Kidney (tissue), 14 donors: ENCODE results near the gene CAMTA1. TPM values are rescaled to one million over a fixed set of nuclear protein-coding genes. Genes with fewer than 3 reads are reported as not detected.

Experiments
- DNase-seq, 5 donors: peaks; one replicate each; pipeline ENCODE4 v3.0.0-alpha.2; 2013 to 2020
- FAIRE-seq: peaks from 2 replicates; lab custom pipeline; 2012; peaks lifted over from hg19 to GRCh38; lab: Jason Lieb, UNC
- H3K27ac ChIP-seq, 2 donors: one replicate each; pipeline ENCODE4 v1.7.0; 2013; ENCODE audit warnings: low read depth in 2 of 2, low read length in 2 of 2, inconsistent platforms in 1 of 2
- H3K27me3 ChIP-seq: one replicate; pipeline ENCODE4 v1.7.1; 2013; ENCODE audit warnings: low read length, inconsistent platforms; ENCODE audit not compliant: control insufficient read depth, insufficient read depth
- H3K36me3 ChIP-seq, 3 donors: one replicate each; pipeline versions ENCODE4 v1.7.0 to v1.7.1; 2013; ENCODE audit warnings: low read length in 3 of 3, control low read depth in 1 of 3, inconsistent platforms in 1 of 3; ENCODE audit not compliant: insufficient read depth in 3 of 3, control insufficient read depth in 2 of 3
- H3K4me1 ChIP-seq, 3 donors: one replicate each; pipeline versions ENCODE4 v1.7.0 to v1.7.1; 2013; ENCODE audit warnings: low read length in 3 of 3, inconsistent platforms in 1 of 3, low read depth in 1 of 3; ENCODE audit not compliant: control insufficient read depth in 2 of 3, insufficient read depth in 2 of 3
- H3K4me3 ChIP-seq, 3 donors: one replicate each; pipeline versions ENCODE4 v1.7.0 to v1.8.1; 2013; ENCODE audit warnings: low read length in 3 of 3, control low read depth in 1 of 3, inconsistent platforms in 1 of 3
- H3K9ac ChIP-seq, 3 donors: one replicate each; pipeline versions ENCODE4 v1.7.0 to v1.7.1; 2013; ENCODE audit warnings: low read length in 3 of 3, control low read depth in 1 of 3, inconsistent platforms in 1 of 3
- H3K9me3 ChIP-seq, 3 donors: one replicate each; pipeline versions ENCODE4 v1.7.0 to v1.7.1; 2013; ENCODE audit warnings: low read length in 3 of 3, control low read depth in 1 of 3, inconsistent platforms in 1 of 3; ENCODE audit not compliant: control insufficient read depth in 2 of 3, insufficient read depth in 1 of 3
- intact Hi-C: fragments of 100-400 bp; cut with DNase I; formaldehyde crosslinking; loops from one replicate; pipeline ENCODE4 v1.11.1; 2022
- polyA plus RNA-seq: library from polyadenylated mRNA; stranded (reverse); fragments of 350-450 nt; fragmentation: Illumina TruSeq; extraction: RNeasy Lipid Tissue Mini Kit (QIAGEN cat#74804); gene quantifications from one replicate; pipeline ENCODE4 v1.2.3, GENCODE V29; 2014; ENCODE audit warnings: low read depth, low replicate concordance; ENCODE audit not compliant: insufficient read depth
- total RNA-seq: library from RNA; stranded (reverse); fragmentation: NEBNext Ultra II Directional; extraction: Animal tissue kit (Norgen Biotek cat#: 25700); gene quantifications from one replicate; pipeline ENCODE4 v1.2.1, GENCODE V29; 2021
- TF ChIP-seq, protein P1 (sequence below): IDR thresholded peaks from 3 replicates; pipeline ENCODE4 v1.5.1; 2012; ENCODE audit warnings: mild to moderate bottlenecking, moderate library complexity, borderline replicate concordance; ENCODE audit not compliant: insufficient read depth; ENCODE audit errors: extremely low read depth
- donor health status: control.
- donor health status: control.
- donor health status: control.
- donor health status: control.
- donor health status: control.
- donor health status: DM: yes; HTN: yes; CAD: no.
- donor health status: Normal renal cell carcinoma (clear cell type).

CAMTA1 gene
- total and polyA plus RNA-seq, 2 donors from 2014 or later: 79.0 to 170 TPM

DNA sequence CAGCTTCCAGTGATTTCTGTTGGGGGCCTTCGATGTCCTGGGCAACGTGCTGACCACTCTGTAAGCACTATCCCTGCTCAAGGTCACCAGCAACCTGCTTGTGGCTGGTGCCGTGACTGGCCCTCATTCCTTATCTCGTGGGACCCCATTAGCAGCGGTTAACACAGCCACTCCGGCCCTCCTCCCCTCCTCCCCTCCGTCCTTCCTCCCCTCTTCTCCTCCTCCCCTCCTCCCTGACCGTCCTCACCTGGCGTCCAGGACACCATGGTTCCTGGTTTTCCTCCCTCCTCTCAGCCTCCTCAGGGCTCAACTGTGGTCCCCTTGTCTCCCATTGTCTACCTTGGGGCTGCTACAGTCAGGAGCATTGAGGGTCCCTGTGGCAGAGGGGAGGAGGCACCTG lies 157.7 kb downstream of the CAMTA1 start:
- Histone ChIP-seq H3K9me3 (no peaks in the 10 kb centered on the region), H3K36me3 (no peaks in the 10 kb centered on the region), H3K9ac (no peak overlapping the region), H3K4me1 (no peaks in the 10 kb centered on the region), H3K27ac (no peak overlapping the region), H3K4me3 (no peak overlapping the region), H3K27me3 (no peaks in the 10 kb centered on the region)
- intact Hi-C loops: no loop called here
- DNase-seq: no peak
- TF ChIP-seq, protein P1, sequence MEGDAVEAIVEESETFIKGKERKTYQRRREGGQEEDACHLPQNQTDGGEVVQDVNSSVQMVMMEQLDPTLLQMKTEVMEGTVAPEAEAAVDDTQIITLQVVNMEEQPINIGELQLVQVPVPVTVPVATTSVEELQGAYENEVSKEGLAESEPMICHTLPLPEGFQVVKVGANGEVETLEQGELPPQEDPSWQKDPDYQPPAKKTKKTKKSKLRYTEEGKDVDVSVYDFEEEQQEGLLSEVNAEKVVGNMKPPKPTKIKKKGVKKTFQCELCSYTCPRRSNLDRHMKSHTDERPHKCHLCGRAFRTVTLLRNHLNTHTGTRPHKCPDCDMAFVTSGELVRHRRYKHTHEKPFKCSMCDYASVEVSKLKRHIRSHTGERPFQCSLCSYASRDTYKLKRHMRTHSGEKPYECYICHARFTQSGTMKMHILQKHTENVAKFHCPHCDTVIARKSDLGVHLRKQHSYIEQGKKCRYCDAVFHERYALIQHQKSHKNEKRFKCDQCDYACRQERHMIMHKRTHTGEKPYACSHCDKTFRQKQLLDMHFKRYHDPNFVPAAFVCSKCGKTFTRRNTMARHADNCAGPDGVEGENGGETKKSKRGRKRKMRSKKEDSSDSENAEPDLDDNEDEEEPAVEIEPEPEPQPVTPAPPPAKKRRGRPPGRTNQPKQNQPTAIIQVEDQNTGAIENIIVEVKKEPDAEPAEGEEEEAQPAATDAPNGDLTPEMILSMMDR: no peak
- no peak for FAIRE-seq

DNA sequence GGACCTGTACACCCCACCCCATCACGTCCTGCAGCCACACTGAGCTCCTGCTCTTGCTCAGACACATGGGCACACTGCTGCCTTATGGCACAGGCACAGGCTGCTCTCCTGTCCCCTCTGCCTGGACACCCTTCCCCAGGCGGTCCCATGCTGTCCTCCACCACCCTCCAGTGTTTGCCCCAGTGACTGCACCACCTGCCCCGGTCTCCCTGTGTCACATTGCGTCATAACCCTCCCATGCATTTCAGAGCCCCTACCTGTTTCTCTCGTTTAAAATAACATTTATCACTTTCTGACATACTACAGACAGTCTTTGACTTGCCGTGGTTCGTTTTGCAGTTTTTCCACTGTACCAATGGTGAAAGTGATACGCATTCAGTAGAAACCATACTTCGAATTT lies 159.2 kb downstream of the CAMTA1 start:
- Histone ChIP-seq H3K27ac (no peak overlapping the region), H3K27me3 (no peaks in the 10 kb centered on the region), H3K4me1 (no peaks in the 10 kb centered on the region), H3K9me3 (no peaks in the 10 kb centered on the region), H3K4me3 (no peak overlapping the region), H3K9ac (no peak overlapping the region), H3K36me3 (no peaks in the 10 kb centered on the region)
- FAIRE-seq (no peak), DNase-seq (no peak)
- intact Hi-C loops: no loop called here
- TF ChIP-seq, protein P1: no peak

DNA sequence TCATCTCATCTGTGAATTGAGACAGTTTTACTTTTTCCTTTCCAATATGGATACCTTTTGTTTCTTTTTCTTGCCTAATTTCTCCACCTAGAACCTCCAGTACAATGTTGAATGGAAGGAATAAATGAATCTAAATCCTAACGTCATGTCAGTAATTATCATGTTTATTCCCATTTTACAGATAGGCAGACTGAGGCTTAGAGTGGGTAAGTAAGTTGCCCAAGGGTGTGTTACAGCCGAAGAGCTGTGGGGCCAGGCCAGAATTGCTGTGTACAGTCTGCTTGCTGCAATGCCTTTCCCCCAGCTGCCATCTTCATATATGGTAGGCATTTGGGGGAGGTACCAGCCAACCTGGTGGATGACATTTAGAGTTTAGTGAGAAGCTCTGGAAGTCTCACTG lies 162.7 kb downstream of the CAMTA1 start:
- no peaks in the 10 kb centered on the region for H3K36me3 ChIP-seq
- FAIRE-seq (no peak), DNase-seq (no peak)
- TF ChIP-seq, protein P1: no peak
- no peaks in the 10 kb centered on the region for H3K27me3 ChIP-seq
- H3K27ac ChIP-seq: no peak overlapping the region
- no peaks in the 10 kb centered on the region for H3K4me1 ChIP-seq
- H3K9me3 ChIP-seq: no peaks in the 10 kb centered on the region
- intact Hi-C loops: no loop called here
- H3K4me3 ChIP-seq: no peak overlapping the region
- H3K9ac ChIP-seq: no peak overlapping the region

DNA sequence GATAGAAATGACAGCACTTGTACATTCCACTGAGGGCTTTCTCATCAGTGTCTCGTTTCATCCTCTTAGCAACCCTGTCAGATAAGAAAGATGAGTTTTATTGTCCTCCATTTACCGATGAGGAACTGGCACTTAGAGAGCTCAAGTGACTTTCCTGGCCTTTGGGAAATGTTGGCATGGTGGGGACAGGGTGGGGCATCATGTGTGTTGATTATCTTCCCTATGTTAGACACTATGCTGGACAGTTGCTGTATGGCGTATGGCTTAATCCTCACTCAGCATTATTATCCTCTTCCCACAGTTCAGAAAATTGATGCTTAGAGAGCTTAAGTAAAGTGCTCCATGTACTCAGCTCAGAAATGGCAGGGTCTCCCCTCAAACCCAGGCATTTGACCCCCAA lies 163.2 kb downstream of the CAMTA1 start:
- H3K9ac ChIP-seq: no peak overlapping the region
- intact Hi-C loops: no loop called here
- H3K27ac ChIP-seq: no peak overlapping the region
- H3K4me3 ChIP-seq: no peak overlapping the region
- DNase-seq (no peak), FAIRE-seq (no peak)
- H3K27me3 ChIP-seq: no peaks in the 10 kb centered on the region
- TF ChIP-seq, protein P1: no peak
- no peaks in the 10 kb centered on the region for H3K36me3 ChIP-seq
- H3K4me1 ChIP-seq: no peaks in the 10 kb centered on the region
- no peaks in the 10 kb centered on the region for H3K9me3 ChIP-seq
